Dermis lymphatic vessel endothelial cell (primary cell): ENCODE results near the gene AFMID. TPM values are rescaled to one million over a fixed set of nuclear protein-coding genes. Genes with fewer than 3 reads are reported as not detected.

ENCODE experiments used
- total RNA-seq: library from RNA; depleted of rRNA; stranded (reverse); fragments of >200 nt; gene quantifications from 2 replicates; pipeline ENCODE4 v1.2.1, GENCODE V29; 2014

Gene AFMID, protein sequence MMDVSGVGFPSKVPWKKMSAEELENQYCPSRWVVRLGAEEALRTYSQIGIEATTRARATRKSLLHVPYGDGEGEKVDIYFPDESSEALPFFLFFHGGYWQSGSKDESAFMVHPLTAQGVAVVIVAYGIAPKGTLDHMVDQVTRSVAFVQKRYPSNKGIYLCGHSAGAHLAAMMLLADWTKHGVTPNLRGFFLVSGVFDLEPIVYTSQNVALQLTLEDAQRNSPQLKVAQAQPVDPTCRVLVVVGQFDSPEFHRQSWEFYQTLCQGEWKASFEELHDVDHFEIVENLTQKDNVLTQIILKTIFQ
- total RNA-seq = 75.9 and 153 TPM in 2 replicates

GRCh38 chr17:78186692-78187595 is at the start of gene AFMID, which contains the start of gene TK1:
AFMID (plus strand) TSS chr17:78187362; CDS start chr17:78187371, 9 bp downstream.
TK1 (minus strand) TSS chr17:78187052; CDS start chr17:78186994, 58 bp downstream.

DNA sequence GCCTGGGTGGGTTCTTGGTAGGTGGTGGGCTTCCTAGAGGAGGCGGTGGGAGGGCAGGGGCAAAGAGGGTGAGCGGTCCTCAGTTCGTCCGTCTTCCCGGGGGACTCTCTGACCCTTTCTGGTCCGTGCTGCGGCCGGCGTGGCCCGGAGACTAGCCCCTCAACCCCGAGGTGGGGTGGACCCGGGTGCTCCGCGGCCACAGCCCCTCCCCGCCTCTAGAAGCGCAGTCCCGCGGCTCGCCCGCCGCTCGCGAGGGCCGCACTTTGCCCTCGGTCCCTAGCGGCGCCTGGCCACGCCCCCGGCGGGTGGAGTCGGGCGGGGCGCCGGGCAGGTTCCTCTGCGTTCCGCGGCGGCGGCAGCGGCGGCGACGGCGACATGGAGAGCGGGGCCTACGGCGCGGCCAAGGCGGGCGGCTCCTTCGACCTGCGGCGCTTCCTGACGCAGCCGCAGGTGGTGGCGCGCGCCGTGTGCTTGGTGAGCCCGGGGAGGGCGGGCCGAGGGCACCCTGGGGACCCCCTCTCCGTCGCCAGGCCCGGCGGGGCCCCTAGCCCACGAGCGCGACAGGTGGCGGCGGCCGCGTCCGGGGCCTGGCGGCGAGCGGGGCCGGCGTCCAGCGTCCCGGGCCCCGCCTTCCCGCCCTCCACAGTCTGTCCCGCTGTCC is 18.8 kb upstream of the AFMID start, which contains the start of gene SYNGR2:
Gene SYNGR2 (plus strand): TSS at position 340 of the 661 bp plus-strand sequence. CDS start 36 bp downstream, at position 376.

GRCh38 chr17:78214016-78214705 is 27.0 kb downstream of the AFMID start, which contains the start of gene BIRC5:
BIRC5 (plus strand) TSS chr17:78214253; CDS start chr17:78214317, 64 bp downstream.

GRCh38 chr17:78230996-78231935 is 44.1 kb downstream of the AFMID start, which contains the start of gene TMEM235:
TMEM235 (plus strand) TSS chr17:78231631; CDS start chr17:78232024, 393 bp downstream.

Other genes with a start within 250 kb of the AFMID start
- 8.6 and 9.5 TPM in 2 replicates for gene TNRC6C, start 228.7 kb upstream of the AFMID start, total RNA-seq
- gene TMC6, start 58.6 kb upstream of the AFMID start, total RNA-seq = 33.3 and 41.2 TPM in 2 replicates
- gene TMC8, start 56.6 kb upstream of the AFMID start, total RNA-seq = 0.17 and 0.33 TPM in 2 replicates
- gene C17orf99, start 41.0 kb upstream of the AFMID start, total RNA-seq = not detected in 2 replicates
- gene SYNGR2, start 18.8 kb upstream of the AFMID start, total RNA-seq = 28.9 and 42.4 TPM in 2 replicates
- gene TK1, start 310 bp upstream of the AFMID start, total RNA-seq = 33.1 and 35.9 TPM in 2 replicates
- gene BIRC5, start 26.9 kb downstream of the AFMID start, total RNA-seq = 14.4 and 15.0 TPM in 2 replicates
- gene TMEM235, start 44.3 kb downstream of the AFMID start, total RNA-seq = 0.09 and 2.2 TPM in 2 replicates
- 67.0 and 105 TPM in 2 replicates for gene SOCS3, start 172.7 kb downstream of the AFMID start, total RNA-seq
- 27.6 and 29.3 TPM in 2 replicates for gene PGS1, start 191.3 kb downstream of the AFMID start, total RNA-seq